HG03095 (cell line): ENCODE results near the gene VKORC1.

Source experiments
- ATAC-seq: cut with Tn5 transposase; IDR thresholded peaks from one replicate; pipeline ENCODE4 v1.9.1; 2021; ENCODE audit warnings: moderate library complexity; ENCODE audit not compliant: unreplicated experiment

The VKORC1 gene

DNA sequence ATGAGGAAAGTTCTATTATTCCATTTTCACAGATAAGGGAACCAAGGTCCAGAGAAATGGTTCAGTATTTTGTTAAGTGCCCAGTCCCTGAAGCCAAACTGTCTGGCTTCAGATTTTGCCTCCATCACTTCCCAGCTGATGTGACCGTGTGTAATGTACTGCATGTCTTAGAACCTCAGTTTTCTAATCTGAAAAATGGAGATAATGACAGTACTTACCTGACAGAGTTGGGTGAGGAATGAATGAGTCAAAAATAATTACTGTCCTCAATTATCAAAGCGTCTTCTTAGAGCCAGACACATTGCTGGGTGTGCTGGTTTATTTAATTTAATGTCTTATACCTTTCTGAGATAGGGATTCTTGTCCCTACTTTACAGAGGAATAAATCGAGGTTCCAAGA lies 27.3 kb downstream of the VKORC1 start:
- no peak for ATAC-seq

DNA sequence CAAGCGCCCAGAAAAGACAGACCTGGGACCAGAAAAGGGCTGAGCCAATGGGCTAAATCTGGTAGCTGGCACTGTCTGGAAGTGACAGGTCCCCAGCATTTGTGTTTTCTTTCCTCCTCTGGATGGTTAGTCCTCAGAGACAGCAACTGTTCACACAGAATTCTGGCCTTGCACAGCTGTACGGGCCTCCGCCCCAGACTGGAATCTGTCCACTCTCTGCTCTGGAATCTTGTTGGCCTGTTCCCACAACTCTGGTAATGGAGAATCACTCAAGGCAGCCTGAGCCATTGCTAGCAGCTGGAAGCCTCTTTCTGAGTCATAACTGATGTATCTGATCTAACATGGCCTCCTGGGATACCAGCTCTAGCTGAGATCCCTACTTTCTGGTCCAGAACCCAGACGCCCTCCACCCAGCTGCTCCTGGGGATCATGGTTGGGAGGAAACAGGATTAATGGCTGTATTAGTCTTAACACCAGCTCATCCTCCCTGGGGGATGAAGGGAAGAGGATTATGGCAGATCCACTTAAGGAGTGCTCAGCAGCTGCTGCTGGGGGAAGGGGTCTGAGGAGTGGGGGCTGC lies 29.6 kb downstream of the VKORC1 start:
- no peak for ATAC-seq

- no peak for ATAC-seq
These were observed 30.6 kb downstream of the VKORC1 start for GRCh38 chr16:31063843-31064611.

DNA sequence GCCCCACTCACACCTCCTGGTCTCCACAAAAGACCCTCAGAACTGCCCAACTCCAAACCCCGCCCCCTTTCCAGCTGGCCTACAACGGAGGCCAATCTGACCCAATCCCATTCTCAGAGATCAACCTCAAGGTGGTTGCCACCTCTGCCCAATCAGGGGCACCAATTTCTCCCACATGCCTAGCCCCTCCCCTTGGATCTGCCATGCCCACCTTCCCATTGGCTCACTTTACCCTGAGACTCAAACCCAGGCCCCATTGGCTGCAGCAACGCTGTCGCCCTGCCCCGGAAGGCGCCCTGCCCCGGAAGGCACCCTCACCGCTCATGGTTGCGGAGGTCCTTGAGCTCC lies 31.1 kb downstream of the VKORC1 start:
- no peak for ATAC-seq

DNA sequence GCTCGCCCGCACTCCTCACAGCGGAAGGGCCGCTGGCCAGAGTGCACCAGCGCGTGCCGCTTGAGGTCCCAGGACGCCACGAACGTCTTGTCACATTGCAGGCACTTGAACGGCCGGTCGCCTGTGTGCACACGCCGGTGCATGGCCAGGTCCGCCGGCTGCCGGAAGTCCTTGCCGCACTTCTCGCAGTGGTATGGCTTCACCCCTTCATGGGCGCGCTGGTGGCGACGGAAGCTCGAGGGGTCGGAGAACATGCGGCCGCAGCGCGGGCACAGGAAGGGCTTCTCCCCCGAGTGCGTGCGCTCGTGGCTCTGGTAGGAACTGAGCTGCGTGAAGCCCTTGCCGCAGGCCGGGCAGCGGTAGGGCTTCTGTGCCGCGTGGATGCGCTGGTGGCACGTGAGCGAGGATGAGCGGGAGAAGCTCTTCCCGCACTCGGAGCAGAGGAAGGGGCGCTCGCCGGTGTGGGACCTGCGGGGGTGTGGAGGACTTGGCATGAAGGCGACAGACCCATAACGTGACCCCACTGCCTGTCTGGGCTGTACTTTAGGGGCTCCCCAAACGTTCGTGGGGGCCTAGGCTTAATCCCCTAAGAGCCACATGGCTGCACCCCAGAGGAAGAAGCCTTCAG lies 32.7 kb downstream of the VKORC1 start:
- ATAC-seq = no peak

- ATAC-seq = no peak
These were observed 33.3 kb downstream of the VKORC1 start for GRCh38 chr16:31061126-31061812.

GRCh38 chr16:31055613-31056012 lies 39.0 kb downstream of the VKORC1 start:
- ATAC-seq = no peak

- no peak for ATAC-seq
These were observed 42.5 kb downstream of the VKORC1 start for GRCh38 chr16:31052114-31052513.

DNA sequence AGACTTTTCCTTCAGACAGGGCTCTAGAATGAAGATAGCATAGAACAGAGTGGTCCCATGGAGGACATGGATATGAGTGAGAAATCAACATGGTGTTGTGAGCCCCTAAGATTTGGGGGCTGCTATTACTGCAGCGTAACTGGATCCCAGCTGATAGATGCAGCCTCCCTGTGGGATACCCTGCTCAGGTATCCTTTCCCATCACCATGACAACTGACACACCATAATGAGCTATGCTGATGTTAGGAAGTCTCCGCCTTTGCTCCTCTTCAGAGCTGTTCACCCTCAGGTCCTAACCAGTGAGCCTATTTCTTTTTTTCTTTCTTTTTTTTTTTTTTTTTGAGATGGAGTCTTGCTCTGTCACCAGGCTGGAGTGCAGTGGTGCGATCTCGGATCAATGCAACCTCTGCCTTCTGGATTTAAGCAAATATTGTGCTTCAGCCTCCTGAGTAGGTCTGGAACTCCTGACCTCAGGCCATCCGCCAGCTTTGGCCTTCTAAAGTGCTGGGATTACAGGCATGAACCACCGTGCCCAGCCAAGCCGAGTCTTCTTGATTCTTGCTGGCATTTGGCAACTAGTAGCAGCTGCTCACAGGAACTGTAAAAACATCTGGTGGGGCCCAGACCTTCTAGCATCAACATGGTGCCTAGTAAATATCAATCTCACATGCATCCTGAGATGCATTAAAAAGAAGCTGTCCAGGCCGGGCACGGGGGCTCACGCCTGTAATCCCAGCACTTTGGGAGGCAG lies 44.1 kb downstream of the VKORC1 start:
- no peak for ATAC-seq

- no peak for ATAC-seq
These were observed 50.6 kb downstream of the VKORC1 start for GRCh38 chr16:31043898-31044481.

- no peak for ATAC-seq
These were observed 51.2 kb downstream of the VKORC1 start for GRCh38 chr16:31043352-31043751.

- no peak for ATAC-seq
These were observed 51.7 kb downstream of the VKORC1 start for GRCh38 chr16:31042866-31043265.
